GM12878 (cell line): Measurements from ENCODE around the gene TMEM61. TPM values are rescaled to one million over a fixed set of nuclear protein-coding genes. Genes with fewer than 3 reads are reported as not detected.

Source experiments
- ATAC-seq: fragments of 200-7000 bp; cut with Tn5 transposase; 3 replicates; pipeline ENCODE4 v1.9.1; 2020; ENCODE audit warnings: mild to moderate bottlenecking, moderate library complexity
- BruUV-seq: library from RNA; stranded (reverse); fragments of 400-500 nt; replicated peaks from 2 replicates; lab custom pipeline; 2021; lab: Mats Ljungman, UMichigan
- CTCF ChIA-PET: fragments of 300-600 bp; sonication (Branson Sonifier 250); formaldehyde crosslinking; extraction: SDS; loops from one replicate; lab custom pipeline; 2021; ENCODE audit warnings: inconsistent platforms; lab: Yijun Ruan, JAX
- POLR2A ChIA-PET: fragments of 350-600 bp; formaldehyde crosslinking; extraction: SDS; loops from one replicate; lab custom pipeline; 2021; ENCODE audit warnings: inconsistent platforms; lab: Charles Lee
- RAD21 ChIA-PET: fragments of 300-600 bp; sonication (Branson Sonifier 250); formaldehyde crosslinking; loops from one replicate; lab custom pipeline; 2023; ENCODE audit warnings: antibody characterized with exemption; ENCODE audit not compliant: unreplicated experiment; lab: Charles Lee
- SMC1A ChIA-PET: fragments of 300-600 bp; sonication (Branson Sonifier 250); formaldehyde crosslinking; loops from one replicate; lab custom pipeline; 2023; ENCODE audit not compliant: unreplicated experiment, uncharacterized antibody; lab: Charles Lee
- DNase-seq: peaks from one replicate; pipeline ENCODE4 v3.0.0-alpha.2; 2011; ENCODE audit warnings: low read depth, low spot score
- FAIRE-seq: peaks from 3 replicates; lab custom pipeline; 2011; peaks lifted over from hg19 to GRCh38; lab: Jason Lieb, UNC
- H2AFZ ChIP-seq: 2 replicates; pipeline ENCODE4 v1.6.0; 2011; ENCODE audit warnings: low read depth, low read length, control low read depth; ENCODE audit not compliant: control insufficient read depth
- H3K27ac ChIP-seq: 2 replicates; pipeline ENCODE4 v1.5.1; 2011; ENCODE audit warnings: control low read depth; ENCODE audit not compliant: control insufficient read depth, insufficient read depth
- H3K27me3 ChIP-seq, 2 experiments: replicated peaks in 1 of 2; 2 replicates each; pipeline versions ENCODE4 v1.6.0 to v1.6.1; 2011; ENCODE audit warnings: low read length in 1 of 2; ENCODE audit not compliant: control insufficient read depth in 2 of 2, insufficient read depth in 2 of 2
- H3K36me3 ChIP-seq, 2 experiments: 2 replicates each; pipeline ENCODE4 v1.5.1; 2011; ENCODE audit warnings: low read length in 1 of 2; ENCODE audit not compliant: control insufficient read depth in 2 of 2, insufficient read depth in 2 of 2
- H3K4me1 ChIP-seq: 2 replicates; pipeline ENCODE4 v1.6.1; 2011; ENCODE audit warnings: mild to moderate bottlenecking, low read length, moderate library complexity, mixed read lengths; ENCODE audit not compliant: control insufficient read depth, insufficient read depth
- H3K4me2 ChIP-seq: 2 replicates; pipeline ENCODE4 v1.6.0; 2011; ENCODE audit warnings: control low read depth; ENCODE audit not compliant: control insufficient read depth, insufficient read depth
- H3K4me3 ChIP-seq: fragments of 200-600 bp; sonication (generic); 2 replicates; pipeline ENCODE4 v1.5.1; 2016
- H3K79me2 ChIP-seq: 2 replicates; pipeline ENCODE4 v1.6.0; 2011; ENCODE audit warnings: low read length; ENCODE audit not compliant: control insufficient read depth, insufficient read depth
- H3K9ac ChIP-seq: 2 replicates; pipeline ENCODE4 v1.8.0; 2011; ENCODE audit warnings: low read length, control low read depth, mixed read lengths; ENCODE audit not compliant: control insufficient read depth, insufficient read depth
- H3K9me3 ChIP-seq: replicated peaks from 3 replicates; pipeline ENCODE4 v1.5.1; 2011; ENCODE audit warnings: mild to moderate bottlenecking, low read length; ENCODE audit not compliant: control insufficient read depth, insufficient read depth
- H4K20me1 ChIP-seq: 2 replicates; pipeline ENCODE4 v1.6.0; 2011; ENCODE audit not compliant: control insufficient read depth, insufficient read depth
- BHLHE40 ChIP-seq, 2 experiments: fragments of 450-650 bp in 1 of 2; IDR thresholded peaks; 2 replicates each; pipeline ENCODE4 v1.6.1; 2011 to 2017; ENCODE audit warnings: low read depth in 2 of 2, borderline replicate concordance in 1 of 2, improper control_type of control experiment in 1 of 2, low read length in 1 of 2, mild to moderate bottlenecking in 1 of 2
- GATAD2B ChIP-seq: fragments of 450-650 bp; conservative IDR thresholded peaks from 2 replicates; pipeline ENCODE4 v1.6.1; 2017; ENCODE audit warnings: low read depth, mild to moderate bottlenecking, moderate library complexity
- IRF4 ChIP-seq: IDR thresholded peaks from 2 replicates; pipeline ENCODE4 v1.6.1; 2011; ENCODE audit warnings: low read depth, low read length
- MTA3 ChIP-seq: IDR thresholded peaks from 2 replicates; pipeline ENCODE4 v1.6.1; 2012; ENCODE audit warnings: low read length, inconsistent platforms, borderline replicate concordance
- NFYA ChIP-seq: IDR thresholded peaks from 2 replicates; pipeline ENCODE4 v1.6.1; 2011; ENCODE audit warnings: low read depth, mild to moderate bottlenecking, low read length, improper control_type of control experiment, borderline replicate concordance
- NR2C1 ChIP-seq: fragments of 450-650 bp; IDR thresholded peaks from 2 replicates; pipeline ENCODE4 v1.6.1; 2017; ENCODE audit warnings: antibody characterized with exemption, mild to moderate bottlenecking, moderate library complexity
- PAX5 ChIP-seq: IDR thresholded peaks from 2 replicates; pipeline ENCODE4 v1.6.1; 2011; ENCODE audit warnings: low read depth, low read length, borderline replicate concordance
- RAD51 ChIP-seq: fragments of 450-650 bp; IDR thresholded peaks from 2 replicates; pipeline ENCODE4 v1.6.1; 2016; ENCODE audit warnings: moderate library complexity, mild to moderate bottlenecking, inconsistent platforms
- REST ChIP-seq: IDR thresholded peaks from 2 replicates; pipeline ENCODE4 v1.6.1; 2012; ENCODE audit warnings: mild to moderate bottlenecking, low read depth, low read length
- SPI1 ChIP-seq: IDR thresholded peaks from 2 replicates; pipeline ENCODE4 v1.6.1; 2011; ENCODE audit warnings: low read depth, mild to moderate bottlenecking, low read length, moderate library complexity, borderline replicate concordance; ENCODE audit not compliant: insufficient read depth
- ZNF217 ChIP-seq: fragments of 450-650 bp; IDR thresholded peaks from 2 replicates; pipeline ENCODE4 v1.6.1; 2017; ENCODE audit warnings: antibody characterized with exemption, mild to moderate bottlenecking
- WGBS: methylation state at CpG from one replicate; pipeline ENCODE4 v1.1.6; 2016; ENCODE audit warnings: low lambda C conversion rate; ENCODE audit not compliant: insufficient replicate concordance, insufficient coverage; ENCODE audit errors: missing lambda C conversion rate; 5-methylcytosine and 5-hydroxymethylcytosine counted together
- in situ Hi-C: fragments of 300-500 bp; cut with MboI; formaldehyde crosslinking; loops from 9 replicates; pipeline ENCODE4 v1.14.3; 2018; ENCODE audit warnings: mixed read lengths
- intact Hi-C: fragments of 100-400 bp; cut with micrococcal nuclease; formaldehyde crosslinking; loops from one replicate; pipeline ENCODE4 v1.14.2; 2022; ENCODE audit not compliant: unreplicated experiment
- polyA plus RNA-seq, 11 experiments: library from polyadenylated mRNA; depleted of rRNA in 4 of 11; unstranded in 6 of 11; stranded (reverse) in 5 of 11; fragments of >200 nt; fragmentation: Nextera tagmentation in 4 of 11; fragmentation: Illumina TruSeq in 1 of 11; extraction: Ambion mirVana in 4 of 11; extraction: Trizol in 1 of 11; gene quantifications; 1 replicate in 1 of 11; 2 replicates in 10 of 11; pipeline versions ENCODE4 v1.2.1 to v1.2.3, GENCODE V29; 2011 to 2016; ENCODE audit warnings: inconsistent platforms in 2 of 11, missing spikeins in 2 of 11, low read depth in 1 of 11
- total RNA-seq, 4 experiments: library from RNA; depleted of rRNA in 3 of 4; stranded (reverse); fragments of >200 nt in 3 of 4; fragmentation: Illumina TruSeq in 1 of 4; extraction: Trizol in 1 of 4; gene quantifications; 2 replicates each; pipeline versions ENCODE4 v1.2.1 to v1.2.3, GENCODE V29; 2013 to 2021
- TF ChIP-seq, protein P1 (sequence below): fragments of 450-650 bp; IDR thresholded peaks from 2 replicates; pipeline ENCODE4 v1.6.1; 2017; ENCODE audit warnings: mild to moderate bottlenecking, moderate library complexity

The TMEM61 gene
- total and polyA plus RNA-seq, 10 of the 15 experiments (the other 5 are each of a cell fraction or from before 2014, with no cell fraction given) = not detected

DNA sequence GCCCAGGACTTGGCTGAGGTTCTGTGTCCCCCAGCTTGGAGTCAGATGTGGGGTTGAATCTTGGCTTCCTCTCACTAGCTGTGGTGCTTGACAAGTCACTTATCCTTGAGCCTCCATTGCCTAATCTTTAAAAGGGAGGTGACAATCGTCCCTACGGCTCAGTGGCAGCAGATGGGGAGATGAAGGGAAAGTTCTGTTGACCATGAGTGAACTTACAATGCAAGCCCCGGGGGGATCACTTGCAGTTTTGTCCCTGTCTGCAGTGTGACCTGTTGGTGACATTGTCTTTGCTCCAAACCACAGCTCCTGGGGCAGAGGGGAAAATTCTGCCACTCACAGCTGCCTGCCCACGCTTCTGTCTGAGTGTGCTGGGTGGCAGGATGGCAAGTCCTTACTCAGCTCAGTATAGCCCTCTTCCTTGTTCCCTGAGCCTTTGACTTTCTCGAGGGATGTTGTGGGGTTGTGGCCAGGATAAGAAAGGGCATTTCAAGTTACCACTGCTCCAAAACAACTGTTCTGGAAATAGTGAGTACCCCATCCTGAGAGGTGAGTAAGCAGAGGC, 60.6 kb downstream of the TMEM61 start:
- H3K9me3 ChIP-seq = no peaks in the 10 kb centered on the region

More for the DNA sequence above, 60.6 kb downstream of the TMEM61 start:
- DNase-seq (no peak), FAIRE-seq (no peak), ATAC-seq (no peak)
- H3K9ac ChIP-seq = no peak overlapping the region
- no peaks in the 10 kb centered on the region for H3K4me1 ChIP-seq
- no peaks in the 10 kb centered on the region for H3K36me3 ChIP-seq
- no peaks in the 10 kb centered on the region; the same call in 1 of the 2 replicates for H4K20me1 ChIP-seq
- ChIA-PET POLR2A (no interaction called here), SMC1A (interaction anchor here (0.8 kb wide), 1 partner anchor 132 kb away, joined by 3 read pairs; no protein-coding TSS in a partner anchor), CTCF (interaction anchor here (1.2 kb wide), 1 partner anchor 96 kb away, joined by 3 read pairs; no protein-coding TSS in a partner anchor), RAD21 (no interaction called here)
- intact Hi-C loops = no loop called here
- no TSS peak for BruUV-seq
- H2AFZ ChIP-seq = no peak overlapping the region
- no peak overlapping the region for H3K27ac ChIP-seq
- in situ Hi-C loops = no loop called here
- no peak overlapping the region for H3K4me2 ChIP-seq
- no peaks in the 10 kb centered on the region for H3K79me2 ChIP-seq
- 2% methylated on average over 5 of the region's 5 CpGs for WGBS
- peaks cover 4 to 8% of the 10 kb centered on the region in 2 experiments for H3K27me3 ChIP-seq
- TF ChIP-seq NR2C1 = no peak
- TF ChIP-seq SPI1 = no peak
- TF ChIP-seq BHLHE40 (IDR thresholded peaks at IDR 0.05; ENCODE audit: borderline replicate concordance in 1 of 2, low read depth in 2 of 2, low read length in 1 of 2) = no peak
- TF ChIP-seq GATAD2B = no peak
- no peak for TF ChIP-seq REST
- TF ChIP-seq RAD51 = no peak
- TF ChIP-seq PAX5 = no peak
- TF ChIP-seq NFYA = no peak
- TF ChIP-seq MTA3 = no peak
- TF ChIP-seq ZNF217 = no peak
- no peak for TF ChIP-seq IRF4
- TF ChIP-seq, protein P1, sequence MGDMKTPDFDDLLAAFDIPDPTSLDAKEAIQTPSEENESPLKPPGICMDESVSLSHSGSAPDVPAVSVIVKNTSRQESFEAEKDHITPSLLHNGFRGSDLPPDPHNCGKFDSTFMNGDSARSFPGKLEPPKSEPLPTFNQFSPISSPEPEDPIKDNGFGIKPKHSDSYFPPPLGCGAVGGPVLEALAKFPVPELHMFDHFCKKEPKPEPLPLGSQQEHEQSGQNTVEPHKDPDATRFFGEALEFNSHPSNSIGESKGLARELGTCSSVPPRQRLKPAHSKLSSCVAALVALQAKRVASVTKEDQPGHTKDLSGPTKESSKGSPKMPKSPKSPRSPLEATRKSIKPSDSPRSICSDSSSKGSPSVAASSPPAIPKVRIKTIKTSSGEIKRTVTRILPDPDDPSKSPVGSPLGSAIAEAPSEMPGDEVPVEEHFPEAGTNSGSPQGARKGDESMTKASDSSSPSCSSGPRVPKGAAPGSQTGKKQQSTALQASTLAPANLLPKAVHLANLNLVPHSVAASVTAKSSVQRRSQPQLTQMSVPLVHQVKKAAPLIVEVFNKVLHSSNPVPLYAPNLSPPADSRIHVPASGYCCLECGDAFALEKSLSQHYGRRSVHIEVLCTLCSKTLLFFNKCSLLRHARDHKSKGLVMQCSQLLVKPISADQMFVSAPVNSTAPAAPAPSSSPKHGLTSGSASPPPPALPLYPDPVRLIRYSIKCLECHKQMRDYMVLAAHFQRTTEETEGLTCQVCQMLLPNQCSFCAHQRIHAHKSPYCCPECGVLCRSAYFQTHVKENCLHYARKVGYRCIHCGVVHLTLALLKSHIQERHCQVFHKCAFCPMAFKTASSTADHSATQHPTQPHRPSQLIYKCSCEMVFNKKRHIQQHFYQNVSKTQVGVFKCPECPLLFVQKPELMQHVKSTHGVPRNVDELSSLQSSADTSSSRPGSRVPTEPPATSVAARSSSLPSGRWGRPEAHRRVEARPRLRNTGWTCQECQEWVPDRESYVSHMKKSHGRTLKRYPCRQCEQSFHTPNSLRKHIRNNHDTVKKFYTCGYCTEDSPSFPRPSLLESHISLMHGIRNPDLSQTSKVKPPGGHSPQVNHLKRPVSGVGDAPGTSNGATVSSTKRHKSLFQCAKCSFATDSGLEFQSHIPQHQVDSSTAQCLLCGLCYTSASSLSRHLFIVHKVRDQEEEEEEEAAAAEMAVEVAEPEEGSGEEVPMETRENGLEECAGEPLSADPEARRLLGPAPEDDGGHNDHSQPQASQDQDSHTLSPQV = no peak
- H3K4me3 ChIP-seq = no peak overlapping the region
